Neutrophil (primary cell): Measurements from ENCODE around the gene IL26.
A peak's percentile ranks its signal among the peaks of the same experiment; 100 is the strongest.

Source experiments
- H3K27ac ChIP-seq: fragments of 200-600 bp; sonication (generic); 2 replicates; pipeline ENCODE4 v1.5.1; 2016; ENCODE audit warnings: mild to moderate bottlenecking, moderate library complexity
- H3K27me3 ChIP-seq: fragments of 200-600 bp; sonication (generic); 2 replicates; pipeline ENCODE4 v1.6.0; 2016; ENCODE audit warnings: mild to moderate bottlenecking
- H3K36me3 ChIP-seq: fragments of 200-600 bp; sonication (generic); 2 replicates; pipeline ENCODE4 v1.5.1; 2017
- H3K4me1 ChIP-seq, 2 experiments: fragments of 200-600 bp in 1 of 2; sonication (generic) in 1 of 2; 1 replicate in 1 of 2; 2 replicates in 1 of 2; pipeline versions ENCODE4 v1.5.1 to v1.6.1; 2013 to 2016; ENCODE audit warnings: low read depth in 1 of 2, low read length in 1 of 2, mild to moderate bottlenecking in 1 of 2, moderate library complexity in 1 of 2; ENCODE audit not compliant: control insufficient read depth in 1 of 2, insufficient read depth in 1 of 2
- H3K4me3 ChIP-seq, 2 experiments: fragments of 200-600 bp in 1 of 2; sonication (generic) in 1 of 2; 1 replicate in 1 of 2; 2 replicates in 1 of 2; pipeline ENCODE4 v1.5.1; 2013 to 2016; ENCODE audit warnings: low read depth in 1 of 2, low read length in 1 of 2, mild to moderate bottlenecking in 1 of 2, moderate library complexity in 1 of 2
- H3K9me3 ChIP-seq: fragments of 200-600 bp; sonication (generic); 2 replicates; pipeline ENCODE4 v1.5.1; 2016
- CTCF ChIP-seq: fragments of 200-600 bp; sonication (generic); IDR thresholded peaks from 2 replicates; pipeline ENCODE4 v1.5.1; 2016; ENCODE audit warnings: antibody characterized with exemption

Gene IL26

GRCh38 chr12:68240975-68241374, 15.4 kb upstream of the IL26 start:
- Histone ChIP-seq H3K4me1 (peaks cover 11 to 23% of the 10 kb centered on the region in 2 experiments), H3K27me3 (no peaks in the 10 kb centered on the region), H3K27ac (no peak overlapping the region), H3K4me3 (no peak overlapping the region), H3K9me3 (no peaks in the 10 kb centered on the region), H3K36me3 (no peaks in the 10 kb centered on the region)
- TF ChIP-seq CTCF, result no peak

GRCh38 chr12:68240079-68240478, 14.5 kb upstream of the IL26 start:
- Histone ChIP-seq H3K9me3 (no peaks in the 10 kb centered on the region), H3K27me3 (no peaks in the 10 kb centered on the region), H3K4me1 (peaks cover 11 to 25% of the 10 kb centered on the region in 2 experiments), H3K27ac (no peak overlapping the region), H3K36me3 (no peaks in the 10 kb centered on the region), H3K4me3 (no peak overlapping the region)
- TF ChIP-seq CTCF, result no peak

GRCh38 chr12:68239309-68239982, 13.8 kb upstream of the IL26 start:
- no peaks in the 10 kb centered on the region for H3K27me3 ChIP-seq
- no peaks in the 10 kb centered on the region for H3K36me3 ChIP-seq
- no peak overlapping the region for H3K27ac ChIP-seq
- no peak overlapping the region for H3K4me3 ChIP-seq
- H3K9me3 ChIP-seq, result no peaks in the 10 kb centered on the region
- peaks cover 11 to 25% of the 10 kb centered on the region in 2 experiments for H3K4me1 ChIP-seq
- no peak for TF ChIP-seq CTCF

GRCh38 chr12:68237619-68238018, 12.0 kb upstream of the IL26 start:
- no peaks in the 10 kb centered on the region for H3K36me3 ChIP-seq
- H3K27me3 ChIP-seq, result no peaks in the 10 kb centered on the region
- H3K9me3 ChIP-seq, result no peaks in the 10 kb centered on the region
- H3K4me1 ChIP-seq, result peaks cover 11 to 25% of the 10 kb centered on the region in 2 experiments
- peak overlapping the region; percentile 66 for H3K27ac ChIP-seq
- no peak for TF ChIP-seq CTCF
- H3K4me3 ChIP-seq, result no peak overlapping the region

- TF ChIP-seq CTCF, result no peak
- Histone ChIP-seq H3K36me3 (no peaks in the 10 kb centered on the region), H3K27ac (peak overlapping the region; percentile 66), H3K4me1 (peaks cover 11 to 25% of the 10 kb centered on the region in 2 experiments), H3K27me3 (no peaks in the 10 kb centered on the region), H3K9me3 (no peaks in the 10 kb centered on the region), H3K4me3 (peak overlapping the region; percentile 52 to 54)
Observed at GRCh38 chr12:68237078-68237477, 11.5 kb upstream of the IL26 start.
